Stimulated activated naive CD8-positive, alpha-beta T cell treated with anti-CD3 and anti-CD28 coated beads, Interleukin-15, Interleukin-2, amounts not matched to agents 100 ng/mL and 50 ng/mL, for 24 hours (primary cell): ENCODE results near the gene PRRT2.
A peak's percentile ranks its signal among the peaks of the same experiment; 100 is the strongest.
"Not testable (repeated sequence)": the region's sequence is repeated elsewhere in the genome, so short reads cannot be mapped to it uniquely, and the experiment has no call there.

Experiments
- H3K27ac Mint-ChIP-seq: one replicate; pipeline ENCODE4 v1.8.0; 2021; ENCODE audit warnings: mild to moderate bottlenecking, mixed read lengths
- H3K27me3 Mint-ChIP-seq: one replicate; pipeline ENCODE4 v1.8.0; 2021; ENCODE audit warnings: mixed read lengths
- H3K36me3 Mint-ChIP-seq: one replicate; pipeline ENCODE4 v1.8.0; 2021; ENCODE audit warnings: low read depth, mixed read lengths
- H3K4me1 Mint-ChIP-seq: one replicate; pipeline ENCODE4 v1.8.0; 2021; ENCODE audit warnings: low read depth, mixed read lengths
- H3K4me3 Mint-ChIP-seq: one replicate; pipeline ENCODE4 v1.8.0; 2021; ENCODE audit warnings: mild to moderate bottlenecking, mixed read lengths
- H3K9me3 Mint-ChIP-seq: one replicate; pipeline ENCODE4 v1.8.0; 2021; ENCODE audit warnings: mixed read lengths

The PRRT2 gene

GRCh38 chr16:29811896-29812665 is at the start of gene PRRT2:
Gene PRRT2, plus strand, starts transcription at chr16:29812193. Its CDS starts 862 bp downstream, at chr16:29813055.
- H3K27ac Mint-ChIP-seq: peak within 1 kb of the TSS; percentile 82
- peak within 1 kb of the TSS; percentile 88 for H3K4me3 Mint-ChIP-seq
- H3K9me3 Mint-ChIP-seq: no peaks in the 10 kb centered on the region
- peaks cover 64% of the 10 kb centered on the region for H3K4me1 Mint-ChIP-seq
- peaks cover 43% of the 10 kb centered on the region for H3K36me3 Mint-ChIP-seq
- no peaks in the 10 kb centered on the region for H3K27me3 Mint-ChIP-seq

GRCh38 chr16:29763326-29763725 is 48.7 kb upstream of the PRRT2 start:
- Mint-ChIP-seq H3K4me1 (no peaks in the 10 kb centered on the region), H3K36me3 (no peaks in the 10 kb centered on the region)

GRCh38 chr16:29765167-29766032 is 46.6 kb upstream of the PRRT2 start:
- Mint-ChIP-seq H3K36me3 (no peaks in the 10 kb centered on the region), H3K4me1 (no peaks in the 10 kb centered on the region), H3K27ac (no peak overlapping the region), H3K4me3 (no peak overlapping the region), H3K27me3 (no peaks in the 10 kb centered on the region), H3K9me3 (no peaks in the 10 kb centered on the region)

More at GRCh38 chr16:29763326-29763725, 48.7 kb upstream of the PRRT2 start:
- Mint-ChIP-seq H3K27ac (peak overlapping the region; percentile 31), H3K4me3 (no peak overlapping the region), H3K9me3 (no peaks in the 10 kb centered on the region), H3K27me3 (no peaks in the 10 kb centered on the region)

GRCh38 chr16:29766571-29766970 is 45.4 kb upstream of the PRRT2 start:
- no peak overlapping the region for H3K4me3 Mint-ChIP-seq
- H3K36me3 Mint-ChIP-seq: no peaks in the 10 kb centered on the region
- H3K4me1 Mint-ChIP-seq: no peaks in the 10 kb centered on the region
- no peaks in the 10 kb centered on the region for H3K27me3 Mint-ChIP-seq
- no peak overlapping the region for H3K27ac Mint-ChIP-seq
- no peaks in the 10 kb centered on the region for H3K9me3 Mint-ChIP-seq

- Mint-ChIP-seq H3K27me3 (no peaks in the 10 kb centered on the region), H3K36me3 (no peaks in the 10 kb centered on the region), H3K4me3 (no peak overlapping the region), H3K9me3 (no peaks in the 10 kb centered on the region), H3K27ac (no peak overlapping the region), H3K4me1 (no peaks in the 10 kb centered on the region)
These were observed 44.9 kb upstream of the PRRT2 start for GRCh38 chr16:29767062-29767461.

- H3K36me3 Mint-ChIP-seq: no peaks in the 10 kb centered on the region
- H3K4me1 Mint-ChIP-seq: no peaks in the 10 kb centered on the region
- no peaks in the 10 kb centered on the region for H3K9me3 Mint-ChIP-seq
- no peaks in the 10 kb centered on the region for H3K27me3 Mint-ChIP-seq
- no peak overlapping the region for H3K27ac Mint-ChIP-seq
- no peak overlapping the region for H3K4me3 Mint-ChIP-seq
These were observed 42.5 kb upstream of the PRRT2 start for GRCh38 chr16:29769507-29769906.

- Mint-ChIP-seq H3K9me3 (no peaks in the 10 kb centered on the region), H3K36me3 (no peaks in the 10 kb centered on the region), H3K27ac (no peak overlapping the region), H3K4me3 (no peak overlapping the region), H3K4me1 (peaks cover under 1% of the 10 kb centered on the region), H3K27me3 (no peaks in the 10 kb centered on the region)
These were observed 41.6 kb upstream of the PRRT2 start for GRCh38 chr16:29770250-29770929.

GRCh38 chr16:29772330-29772729 is 39.7 kb upstream of the PRRT2 start:
- H3K36me3 Mint-ChIP-seq, H3K9me3 Mint-ChIP-seq, H3K4me3 Mint-ChIP-seq, H3K27ac Mint-ChIP-seq, H3K27me3 Mint-ChIP-seq, H3K4me1 Mint-ChIP-seq: not testable (repeated sequence)

GRCh38 chr16:29774730-29775129 is 37.3 kb upstream of the PRRT2 start:
- H3K4me1 Mint-ChIP-seq: peaks cover 6% of the 10 kb centered on the region
- H3K9me3 Mint-ChIP-seq: no peaks in the 10 kb centered on the region
- H3K4me3 Mint-ChIP-seq: no peak overlapping the region
- H3K27me3 Mint-ChIP-seq: no peaks in the 10 kb centered on the region
- H3K27ac Mint-ChIP-seq: peak overlapping the region; percentile 77
- no peaks in the 10 kb centered on the region for H3K36me3 Mint-ChIP-seq

GRCh38 chr16:29775742-29776408 is 36.1 kb upstream of the PRRT2 start:
- Mint-ChIP-seq H3K4me3 (no peak overlapping the region), H3K27ac (no peak overlapping the region), H3K9me3 (no peaks in the 10 kb centered on the region), H3K4me1 (peaks cover 6% of the 10 kb centered on the region), H3K36me3 (no peaks in the 10 kb centered on the region), H3K27me3 (no peaks in the 10 kb centered on the region)

- H3K4me1 Mint-ChIP-seq: peaks cover 6% of the 10 kb centered on the region
- H3K9me3 Mint-ChIP-seq: no peaks in the 10 kb centered on the region
- H3K36me3 Mint-ChIP-seq: no peaks in the 10 kb centered on the region
- no peak within 1 kb of the TSS for H3K27ac Mint-ChIP-seq
- H3K27me3 Mint-ChIP-seq: no peaks in the 10 kb centered on the region
- H3K4me3 Mint-ChIP-seq: no peak within 1 kb of the TSS
These were observed 34.2 kb upstream of the PRRT2 start, which contains the start of gene ZG16 for GRCh38 chr16:29777576-29778350. Gene ZG16, plus strand, starts transcription at chr16:29778256. Its CDS starts 1,011 bp downstream, at chr16:29779267.

GRCh38 chr16:29779474-29779873 is 32.5 kb upstream of the PRRT2 start:
- no peaks in the 10 kb centered on the region for H3K36me3 Mint-ChIP-seq
- H3K4me3 Mint-ChIP-seq: no peak overlapping the region
- no peaks in the 10 kb centered on the region for H3K9me3 Mint-ChIP-seq
- H3K27ac Mint-ChIP-seq: no peak overlapping the region
- peaks cover 16% of the 10 kb centered on the region for H3K4me1 Mint-ChIP-seq
- no peaks in the 10 kb centered on the region for H3K27me3 Mint-ChIP-seq

- H3K27me3 Mint-ChIP-seq, H3K27ac Mint-ChIP-seq, H3K9me3 Mint-ChIP-seq, H3K36me3 Mint-ChIP-seq, H3K4me3 Mint-ChIP-seq: not testable (repeated sequence)
- H3K4me1 Mint-ChIP-seq: peaks cover 23% of the 10 kb centered on the region
These were observed 28.7 kb upstream of the PRRT2 start for GRCh38 chr16:29783094-29783953.
